HG03159 (cell line): ENCODE measurements around the gene UTP4.

Experiments
- ATAC-seq: cut with Tn5 transposase; IDR thresholded peaks from one replicate; pipeline ENCODE4 v1.9.1; 2021; ENCODE audit warnings: mild to moderate bottlenecking, moderate library complexity; ENCODE audit not compliant: unreplicated experiment

UTP4 gene

DNA sequence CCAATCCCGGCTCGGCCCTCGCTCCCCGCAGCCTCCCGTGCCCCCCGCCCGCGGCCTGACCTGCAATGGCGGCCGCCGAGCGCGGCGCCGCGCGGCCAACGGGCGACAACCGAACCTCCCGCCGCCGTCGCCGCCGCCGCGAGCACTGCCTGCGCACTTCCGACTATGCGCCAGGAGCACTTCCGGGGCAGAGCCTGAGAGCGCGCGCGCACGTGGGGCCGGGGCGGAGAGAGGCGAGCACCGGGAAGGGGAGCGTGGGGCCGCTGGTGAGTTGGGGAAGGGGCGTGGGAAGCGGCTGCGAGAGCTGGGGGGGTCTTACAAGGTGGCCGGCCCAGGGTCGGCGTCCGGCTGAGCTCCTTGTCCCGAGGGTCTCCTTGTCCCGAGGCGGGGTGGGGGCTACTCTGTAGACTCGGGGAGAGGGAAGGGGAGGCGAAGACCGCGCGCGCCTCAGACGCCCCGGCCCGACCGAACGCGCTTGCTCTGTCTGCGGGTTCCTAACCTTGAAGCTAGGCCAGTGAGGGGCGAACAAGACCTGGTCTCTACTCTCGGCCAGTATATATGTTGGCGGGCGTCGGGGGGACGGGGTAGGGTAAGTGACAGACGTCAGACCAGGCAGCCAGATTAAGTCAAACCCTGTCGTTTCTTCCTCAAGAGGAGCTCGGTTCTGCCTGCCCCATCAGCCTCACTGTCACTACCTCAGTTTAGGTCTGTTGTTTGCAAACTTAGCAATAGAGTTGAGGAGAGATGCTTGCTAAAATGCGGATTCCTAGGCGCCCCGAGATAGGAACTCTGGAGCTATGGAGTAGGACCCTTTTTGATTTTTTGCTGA, at the start of gene UTP4, which contains the start of gene CHTF8:
UTP4 (plus strand) TSS at position 226 of the 829 bp plus-strand sequence. CDS start 811 bp downstream, outside the sequence.
CHTF8 (minus strand) TSS at position 165 of the 829 bp plus-strand sequence. CDS start 11,130 bp downstream, outside the sequence.
- peak; percentile 90 for ATAC-seq

DNA sequence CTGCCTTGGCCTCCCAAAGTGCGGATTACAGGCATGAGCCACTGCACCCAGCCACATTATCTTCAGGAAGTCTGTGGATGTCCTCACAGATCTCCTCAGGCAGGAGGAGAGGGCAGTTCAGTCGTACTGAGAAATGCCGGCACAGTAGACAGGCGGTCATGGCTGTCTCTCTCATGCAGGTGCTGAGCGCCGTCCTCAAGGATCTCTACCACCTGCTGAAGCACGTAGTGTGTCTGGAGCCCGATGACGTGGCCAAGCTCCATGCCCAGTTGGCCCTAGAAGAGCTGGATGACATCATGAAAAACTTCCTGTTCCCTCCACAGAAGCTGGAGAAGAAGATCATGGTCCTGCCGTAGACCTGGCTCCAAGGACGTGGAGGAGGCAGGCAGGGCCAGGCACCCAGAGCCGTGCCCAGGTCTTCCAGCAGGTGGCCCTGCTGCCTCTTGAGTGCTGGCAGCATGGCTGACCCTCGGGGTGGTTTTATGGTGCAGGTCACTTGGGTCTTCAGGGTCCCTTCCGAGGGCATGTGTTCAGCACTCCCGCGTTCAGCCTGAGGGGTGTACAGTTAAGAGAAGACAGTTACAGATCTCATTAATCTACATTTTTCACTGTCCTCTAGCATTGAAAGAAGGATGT, 49.0 kb upstream of the UTP4 start:
- ATAC-seq, result no peak

DNA sequence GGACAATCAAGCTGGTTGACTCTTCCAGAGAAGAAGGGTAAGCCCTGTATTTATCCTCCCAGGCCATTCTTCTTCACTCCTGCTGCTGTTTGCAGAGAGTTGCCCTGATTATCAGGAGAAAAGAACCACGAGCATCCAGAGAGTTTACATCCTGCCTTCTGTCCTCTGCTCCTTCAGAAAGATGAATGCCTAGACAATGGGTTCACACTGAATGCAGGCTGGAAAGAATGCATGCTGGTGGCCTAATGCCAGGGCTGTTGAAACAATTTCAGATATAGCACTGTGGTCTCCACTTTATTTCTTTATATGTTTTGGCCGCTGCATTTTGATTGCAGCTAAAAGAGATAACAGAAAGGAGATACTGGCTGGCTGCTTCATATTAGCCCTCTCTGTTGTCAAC, 48.2 kb upstream of the UTP4 start:
- ATAC-seq, result no peak

DNA sequence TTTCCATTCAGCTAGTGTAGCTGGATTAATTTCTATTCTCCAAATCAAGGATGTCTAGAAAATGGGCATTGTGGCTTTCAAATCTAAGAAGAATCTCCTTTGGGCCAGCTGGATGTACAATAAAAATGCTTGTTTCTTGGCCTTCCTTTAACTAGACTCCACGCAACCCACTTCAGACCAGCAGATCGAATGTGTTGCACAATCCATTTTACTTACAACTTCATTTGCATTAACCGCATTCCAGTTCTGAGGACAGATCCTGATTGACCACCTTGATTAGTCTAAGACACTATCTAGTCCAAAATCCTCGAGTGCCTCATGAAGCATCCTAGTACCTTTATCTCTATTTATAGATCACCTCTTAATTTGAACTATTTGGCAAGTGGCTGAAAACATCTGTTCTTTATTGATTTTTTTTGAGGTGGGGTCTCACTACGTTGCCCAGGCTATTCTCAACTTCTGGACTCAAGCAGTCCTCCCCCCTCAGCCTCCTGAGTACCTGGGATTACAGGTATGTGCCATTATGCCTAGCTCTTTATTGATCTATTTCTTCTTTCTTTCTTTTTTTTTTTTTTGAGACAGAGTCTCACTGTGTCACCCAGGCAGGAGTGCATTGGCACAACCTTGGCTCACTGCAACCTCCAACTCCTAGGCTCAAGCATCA, 47.3 kb upstream of the UTP4 start:
- ATAC-seq, result no peak

DNA sequence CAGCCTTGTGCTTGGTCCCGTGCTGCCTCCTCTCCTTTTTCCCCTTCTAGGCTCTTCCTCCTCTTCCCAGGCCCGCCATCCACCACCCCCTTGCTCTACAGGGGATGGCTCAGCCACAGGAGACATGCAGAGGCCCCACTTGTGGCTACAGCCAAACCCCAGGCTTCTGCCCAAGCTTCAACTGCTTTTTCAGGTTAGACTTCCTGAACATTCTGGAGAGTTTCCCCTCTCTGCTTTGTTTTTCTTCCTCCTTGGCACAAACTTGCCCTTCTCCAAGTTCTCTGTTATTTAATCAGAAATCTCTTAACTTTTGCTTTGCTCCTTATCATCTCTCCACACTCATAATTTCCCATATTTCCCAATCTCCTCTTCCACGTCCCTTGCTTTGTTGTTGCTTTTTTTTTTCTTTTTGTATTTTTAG, 45.3 kb upstream of the UTP4 start:
- ATAC-seq, result no peak

DNA sequence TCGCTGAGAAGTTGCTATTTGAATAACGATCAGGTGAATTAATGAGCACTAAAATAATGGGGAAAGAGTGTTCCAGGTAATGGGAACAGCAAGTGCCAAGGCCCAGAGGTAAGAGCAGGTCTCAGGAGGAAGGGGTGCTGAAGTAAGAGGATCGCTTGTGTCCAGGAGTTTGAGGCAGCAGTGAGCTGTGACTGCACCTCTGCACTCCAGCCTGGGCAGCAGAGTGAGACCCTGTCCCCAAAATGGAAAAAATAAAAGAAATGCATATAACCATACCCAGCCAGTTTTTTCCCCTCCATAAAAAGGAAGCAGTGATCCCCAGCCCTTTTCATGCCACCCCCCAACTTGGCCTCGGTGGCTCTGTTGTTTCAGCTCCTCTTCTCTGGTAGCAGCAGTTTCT, 43.8 kb upstream of the UTP4 start:
- no peak for ATAC-seq

DNA sequence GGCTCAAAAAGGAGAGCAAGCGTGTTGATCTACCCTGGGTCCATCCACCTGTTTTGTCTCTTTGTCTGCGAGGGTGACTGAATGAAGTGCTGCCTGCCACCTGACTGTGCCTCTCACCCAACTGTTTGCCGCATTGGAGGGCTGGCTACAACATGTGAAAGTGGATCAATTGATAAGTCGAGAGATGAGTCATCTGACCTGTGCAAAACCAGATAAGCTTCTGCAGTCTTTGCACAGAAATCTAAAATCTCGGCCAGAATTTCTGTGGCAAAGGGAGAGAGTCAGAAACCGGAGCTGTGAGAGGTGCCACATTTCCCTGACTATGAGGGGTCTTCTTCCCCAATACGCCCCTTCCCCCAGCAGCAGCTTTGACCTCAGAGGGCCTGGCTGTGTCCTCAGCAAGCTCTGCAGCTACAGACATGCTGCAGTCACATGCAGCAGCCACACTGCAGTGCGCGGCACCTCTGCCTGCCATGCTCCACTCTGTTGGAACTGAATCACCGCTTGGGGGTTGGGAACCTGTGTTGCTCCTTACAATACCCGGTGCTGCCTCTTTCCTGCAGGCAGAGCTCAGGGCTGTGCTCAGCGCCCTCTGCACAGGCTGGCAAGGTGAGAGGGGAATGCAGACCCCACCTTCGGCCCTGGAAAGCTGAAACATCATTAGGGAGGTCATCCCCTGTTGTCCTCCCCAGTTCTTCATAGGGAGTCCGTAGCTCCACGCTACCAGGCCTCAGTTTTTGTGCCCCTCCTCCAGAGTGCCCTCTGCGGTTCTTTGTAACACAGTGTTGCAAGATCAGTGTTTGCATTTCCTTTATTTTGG, 43.1 kb upstream of the UTP4 start:
- ATAC-seq, result no peak

DNA sequence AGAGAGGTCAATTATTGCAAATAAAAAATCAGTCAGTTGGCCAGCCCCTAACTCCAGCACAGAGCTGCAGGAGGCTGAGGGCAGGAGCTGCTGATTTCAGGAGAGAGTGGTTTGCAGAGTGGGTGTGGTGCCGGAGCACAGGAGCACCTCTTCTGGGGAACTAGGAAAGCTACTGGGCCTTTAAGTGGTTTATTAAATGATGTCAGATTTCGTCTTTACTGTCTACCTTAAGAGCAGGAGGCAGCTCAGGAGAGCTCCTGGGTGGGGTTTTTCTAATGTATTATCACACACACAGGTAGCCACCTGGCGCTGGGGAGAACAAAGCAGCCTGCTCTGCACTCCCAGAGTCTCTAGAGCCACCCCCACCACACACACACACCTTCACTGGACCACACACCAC, 38.5 kb upstream of the UTP4 start:
- no peak for ATAC-seq

DNA sequence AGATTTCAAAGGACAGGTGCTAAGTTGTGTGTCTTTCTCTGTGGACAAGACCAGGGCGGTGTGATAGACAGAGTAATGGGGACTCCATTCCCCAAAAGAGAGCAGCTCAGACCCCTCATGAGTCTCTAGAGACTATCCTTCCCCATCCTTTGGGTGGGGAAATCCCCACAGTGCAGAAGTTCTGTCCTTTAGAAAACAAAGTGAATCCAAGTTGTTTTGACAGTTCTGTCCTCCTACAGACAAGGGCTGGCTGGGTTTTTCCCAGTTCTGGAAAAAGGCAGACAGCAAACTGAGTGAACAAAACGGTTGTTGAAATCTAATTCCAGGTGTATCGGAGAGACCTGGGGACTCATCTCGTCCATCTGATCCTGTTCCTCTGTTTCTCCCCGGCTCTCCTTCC, 37.9 kb upstream of the UTP4 start:
- ATAC-seq, result no peak

DNA sequence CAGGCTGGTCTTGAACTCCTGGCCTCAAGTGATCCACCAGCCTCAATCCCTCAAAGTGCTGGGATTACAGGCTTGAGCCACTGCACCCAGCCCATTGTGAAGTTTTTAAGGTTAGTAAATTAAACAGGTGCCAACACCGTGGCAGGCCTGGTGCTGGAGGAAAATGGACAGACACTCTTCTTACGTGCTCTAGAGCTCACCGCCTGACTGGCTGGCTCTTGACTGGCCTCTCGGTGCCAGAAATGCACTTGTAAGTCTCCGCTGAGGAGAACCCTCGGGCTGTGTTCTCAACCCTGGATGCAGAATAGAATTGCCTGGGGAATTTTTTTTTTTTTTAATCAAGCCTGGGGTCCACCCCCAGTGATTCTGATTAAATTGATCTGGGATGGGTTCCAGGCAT, 37.3 kb upstream of the UTP4 start:
- no peak for ATAC-seq

DNA sequence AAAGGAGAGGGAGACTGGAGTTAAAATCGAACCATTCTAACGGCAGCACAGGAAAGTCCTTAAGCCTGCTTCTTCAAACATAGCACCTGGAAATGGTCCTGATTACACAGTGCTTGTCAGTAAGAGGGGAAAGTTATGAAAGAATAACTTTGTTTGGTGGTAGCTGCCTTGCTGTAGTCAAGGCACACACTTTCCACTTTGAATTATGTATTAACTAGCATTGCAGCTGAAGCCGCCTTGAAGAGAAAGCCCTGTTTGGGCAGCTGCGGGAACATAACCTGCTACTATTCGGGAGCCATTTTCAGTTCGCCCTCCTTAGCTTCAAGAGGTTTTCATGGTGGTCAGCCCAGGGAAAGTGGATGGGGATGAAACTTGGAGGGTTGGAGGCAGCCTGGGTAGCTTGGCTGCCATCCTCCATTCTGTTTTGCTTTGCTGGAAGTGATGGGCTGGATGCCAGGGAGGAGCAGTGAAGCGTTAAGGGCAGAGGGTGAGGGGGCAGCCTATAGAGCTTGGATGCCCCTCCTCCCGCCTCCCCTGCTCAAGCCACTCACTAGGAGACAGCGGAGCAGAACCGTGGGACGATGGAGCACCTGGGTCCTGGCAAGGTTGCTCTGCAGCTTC, 32.3 kb upstream of the UTP4 start:
- ATAC-seq, result no peak

DNA sequence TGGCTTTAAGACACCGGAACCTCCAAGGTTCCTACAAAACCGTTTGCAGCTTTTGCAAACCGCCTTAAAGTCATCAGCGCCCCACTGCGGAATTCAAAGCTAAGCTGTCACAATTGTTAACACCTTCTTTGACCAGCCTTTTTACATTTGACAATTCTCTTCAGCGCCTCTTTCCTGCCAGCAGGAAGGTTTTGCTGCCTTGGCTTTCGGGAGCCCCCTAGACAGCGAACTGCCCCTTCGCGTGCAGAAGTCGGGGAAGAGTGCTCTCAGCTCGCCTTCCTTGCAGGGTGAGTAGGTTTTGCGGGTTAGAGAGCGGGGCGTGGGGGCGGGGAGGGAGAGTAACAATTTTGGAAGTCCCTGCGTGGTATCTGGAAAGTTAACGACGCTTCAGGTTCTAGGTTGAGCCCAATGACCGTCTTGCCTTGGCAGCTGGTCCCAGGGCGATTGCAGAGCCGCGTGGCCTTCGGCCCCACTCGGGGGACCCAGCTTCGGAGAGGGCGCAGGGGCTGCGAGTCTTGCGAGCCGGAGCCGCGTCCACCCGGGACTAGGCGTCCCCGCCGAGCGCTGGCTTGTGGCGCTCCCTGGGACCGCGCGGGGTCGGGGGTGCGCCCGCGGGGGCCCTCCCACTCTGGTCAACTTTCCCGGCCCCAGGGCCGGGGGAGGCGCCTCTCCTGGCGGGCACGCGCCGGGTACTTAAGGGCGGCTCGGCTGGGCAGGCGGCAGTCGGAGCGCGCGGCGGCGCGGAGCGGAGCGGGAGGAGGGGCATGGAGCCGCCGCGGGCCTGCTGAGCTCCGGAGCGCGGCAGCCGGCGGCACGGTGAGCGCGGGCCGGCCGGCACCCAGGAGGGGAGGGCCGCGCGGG, 26.7 kb upstream of the UTP4 start, which contains the start of gene HAS3:
HAS3 (plus strand) TSS at position 153 of the 861 bp plus-strand sequence. CDS start 3,743 bp downstream, outside the sequence.
- no peak for ATAC-seq

DNA sequence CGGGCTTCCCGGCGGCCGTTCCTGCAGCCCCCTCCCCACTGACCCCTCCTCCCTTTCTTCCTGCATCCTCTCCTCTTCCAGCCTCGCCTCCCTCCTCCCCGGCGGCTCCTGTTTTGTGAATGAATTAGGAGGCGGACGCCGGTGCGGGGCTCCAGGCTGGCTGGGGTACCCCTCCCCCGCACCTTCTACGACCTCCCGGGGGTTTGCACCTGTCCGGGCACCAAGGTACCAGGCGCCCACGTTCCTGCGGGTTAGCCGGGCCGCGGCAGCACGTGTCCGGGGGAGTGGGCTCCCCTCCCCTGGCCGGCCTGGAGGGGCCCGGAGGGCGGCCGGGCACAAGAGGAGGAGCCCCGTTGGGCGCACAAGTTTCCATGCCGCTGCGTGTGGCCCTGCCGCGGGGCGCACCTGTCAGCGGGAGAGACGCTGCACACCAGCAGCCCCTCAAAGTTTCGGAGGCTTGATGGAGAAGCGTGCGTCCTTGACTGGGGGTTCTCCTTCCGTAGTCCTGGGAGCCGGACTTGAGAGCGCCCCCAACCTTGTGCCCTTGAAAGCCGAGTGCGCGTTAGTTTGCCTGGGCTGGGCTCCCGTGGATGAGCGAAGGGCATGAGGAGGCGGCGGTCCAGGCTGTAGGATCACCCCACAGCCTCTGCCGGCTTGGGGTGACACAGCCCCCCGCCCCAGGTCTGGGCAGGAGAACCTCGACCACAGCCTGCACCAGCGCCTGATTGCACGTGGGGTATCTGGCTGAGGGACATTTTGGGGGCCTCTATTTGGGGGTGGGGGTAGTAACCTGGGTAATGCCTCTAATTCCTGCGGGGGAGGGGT, 25.7 kb upstream of the UTP4 start:
- ATAC-seq, result no peak

DNA sequence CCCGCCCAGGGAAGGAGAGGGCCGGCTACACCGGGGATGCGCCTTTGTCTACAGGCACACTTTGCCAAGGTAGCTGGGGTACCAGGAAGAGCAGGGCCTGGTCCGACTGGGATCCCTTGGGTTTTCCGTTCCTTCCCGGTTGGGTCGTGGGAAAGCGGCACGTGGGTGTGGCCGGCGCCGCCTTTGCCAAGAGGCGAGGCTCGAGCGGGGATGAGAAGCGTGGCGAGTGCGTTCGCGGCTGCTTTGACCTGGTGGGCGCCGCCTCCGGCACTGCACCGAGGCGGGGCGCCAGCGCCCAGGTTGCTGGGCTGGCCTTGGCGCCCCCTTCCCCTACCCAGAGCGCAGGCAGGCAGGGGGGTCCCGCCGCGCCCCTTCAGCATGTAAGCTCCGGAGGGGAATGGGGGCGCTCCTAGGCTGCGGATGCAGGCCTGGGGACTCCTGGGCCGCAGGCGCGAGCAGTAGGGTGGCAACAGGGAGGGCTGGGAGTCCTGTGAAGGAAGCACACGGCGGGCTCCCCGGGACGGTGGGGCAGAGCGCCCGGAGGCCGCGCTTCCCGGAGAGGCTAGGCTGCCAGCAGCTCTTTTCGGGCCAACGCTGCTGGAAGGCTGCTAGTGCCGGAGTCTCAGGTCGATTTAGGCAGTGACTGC, 25.0 kb upstream of the UTP4 start:
- ATAC-seq, result no peak

DNA sequence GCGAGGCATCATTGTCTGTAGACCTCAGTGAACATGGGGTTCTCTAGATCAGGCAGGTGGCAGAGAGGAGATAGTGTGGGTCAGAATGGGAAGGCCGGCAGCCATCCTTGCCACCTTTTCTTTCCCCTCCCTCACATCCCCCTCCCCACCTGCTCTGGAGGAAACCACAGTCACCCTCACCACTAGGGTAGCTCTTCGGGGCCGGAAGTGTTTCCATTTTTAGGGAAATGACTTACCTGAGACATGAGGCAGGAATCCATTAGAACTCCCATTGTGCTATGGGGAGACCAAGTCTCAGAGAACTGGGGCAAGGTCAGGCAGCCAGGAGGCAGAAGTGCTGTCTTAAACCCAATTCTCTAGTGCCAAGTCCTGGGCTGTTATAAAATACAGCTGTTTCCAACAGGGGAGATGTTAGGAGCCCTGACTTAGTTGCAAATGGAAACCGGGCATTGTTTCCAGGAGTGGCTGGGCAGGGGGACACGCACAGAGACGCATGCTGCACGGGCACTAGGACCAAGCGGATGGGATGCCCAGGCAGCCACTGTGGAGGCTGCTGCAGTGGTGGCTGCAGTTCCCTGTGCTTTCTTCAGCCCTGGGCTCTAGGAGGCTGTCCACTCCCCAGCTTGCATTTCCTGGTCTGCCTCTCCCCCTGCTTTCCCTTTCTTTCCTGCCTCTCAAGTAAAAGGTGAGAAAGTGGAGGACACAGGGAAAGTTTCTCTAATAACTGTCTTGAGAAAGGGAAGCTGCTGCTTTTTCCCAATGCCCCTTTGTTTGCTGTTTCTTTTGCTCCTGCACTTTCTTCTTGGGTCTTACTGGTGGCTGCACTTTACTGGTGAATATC, 24.2 kb upstream of the UTP4 start:
- ATAC-seq, result no peak

DNA sequence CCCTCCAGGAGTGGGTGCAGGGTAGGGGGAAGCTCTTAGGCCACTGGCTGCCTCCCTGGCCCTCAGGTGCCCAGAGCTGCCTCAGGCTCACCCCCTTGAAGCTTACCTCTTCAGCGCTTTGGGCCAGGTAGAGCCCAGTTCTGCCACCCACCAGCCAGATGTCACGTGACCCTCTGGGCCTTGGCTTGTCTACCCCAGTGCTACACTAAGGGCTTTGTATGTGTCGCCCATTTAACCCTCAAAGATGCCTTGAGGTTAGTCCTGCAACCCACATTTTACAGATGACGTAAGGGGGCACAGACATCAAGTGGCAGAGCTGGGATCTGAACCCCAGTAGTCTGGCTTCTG, 23.6 kb upstream of the UTP4 start:
- no peak for ATAC-seq
